NCI-H1048 (cell line): Measurements from ENCODE around the gene NPIPA1.
"Not testable (repeated sequence)": the region's sequence is repeated elsewhere in the genome, so short reads cannot be mapped to it uniquely, and the experiment has no call there.

Experiments
- DNase-seq: peaks from one replicate; lab custom pipeline; 2025; lab: John Stamatoyannopoulos, UW

NPIPA1 gene

GRCh38 chr16:14976971-14977736 is 39.9 kb downstream of the NPIPA1 start:
- not testable (repeated sequence) for DNase-seq

GRCh38 chr16:14978281-14978680 is 41.0 kb downstream of the NPIPA1 start:
- not testable (repeated sequence) for DNase-seq

DNA sequence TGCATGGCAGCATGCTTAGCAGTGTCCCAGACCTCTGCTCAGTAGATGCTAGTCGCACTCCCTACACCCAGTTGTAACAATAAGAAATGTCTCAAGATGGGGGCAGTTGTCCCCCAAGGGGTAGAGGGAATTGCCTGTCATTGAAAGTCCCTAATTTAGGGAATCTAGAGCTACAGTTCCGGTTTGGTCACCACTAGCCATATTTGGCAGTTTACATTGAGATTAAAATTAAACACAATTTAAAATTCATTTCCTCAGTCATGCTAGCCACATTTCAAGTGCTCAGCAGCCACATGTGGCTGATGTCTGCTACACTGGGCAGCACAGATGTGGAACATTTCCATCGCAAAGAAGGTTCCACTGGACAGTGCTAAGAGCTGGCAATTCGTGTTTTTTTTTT is 41.7 kb downstream of the NPIPA1 start:
- DNase-seq, result not testable (repeated sequence)

GRCh38 chr16:14981234-14981633 is 44.0 kb downstream of the NPIPA1 start:
- DNase-seq, result not testable (repeated sequence)

DNA sequence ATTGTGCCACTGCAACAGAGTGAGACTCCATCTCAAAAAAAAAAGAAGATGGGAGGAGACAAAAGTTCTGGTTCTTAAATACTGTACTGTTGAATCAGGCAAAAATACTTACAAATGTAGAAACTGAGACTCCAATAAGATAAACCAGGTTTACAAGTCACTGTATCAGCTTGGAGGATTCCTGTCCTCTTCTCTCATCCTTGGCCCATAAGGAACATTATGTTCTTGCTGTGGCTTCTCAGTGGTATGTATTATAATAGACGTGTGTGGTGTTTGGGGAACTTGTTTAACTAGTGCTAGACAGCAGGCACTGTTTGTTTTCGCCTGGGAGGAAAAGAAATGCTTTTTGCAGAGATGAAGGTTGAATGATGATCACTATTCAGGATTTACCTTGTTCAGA is 45.3 kb downstream of the NPIPA1 start:
- not testable (repeated sequence) for DNase-seq

GRCh38 chr16:14988092-14988491 is 50.8 kb downstream of the NPIPA1 start:
- not testable (repeated sequence) for DNase-seq

DNA sequence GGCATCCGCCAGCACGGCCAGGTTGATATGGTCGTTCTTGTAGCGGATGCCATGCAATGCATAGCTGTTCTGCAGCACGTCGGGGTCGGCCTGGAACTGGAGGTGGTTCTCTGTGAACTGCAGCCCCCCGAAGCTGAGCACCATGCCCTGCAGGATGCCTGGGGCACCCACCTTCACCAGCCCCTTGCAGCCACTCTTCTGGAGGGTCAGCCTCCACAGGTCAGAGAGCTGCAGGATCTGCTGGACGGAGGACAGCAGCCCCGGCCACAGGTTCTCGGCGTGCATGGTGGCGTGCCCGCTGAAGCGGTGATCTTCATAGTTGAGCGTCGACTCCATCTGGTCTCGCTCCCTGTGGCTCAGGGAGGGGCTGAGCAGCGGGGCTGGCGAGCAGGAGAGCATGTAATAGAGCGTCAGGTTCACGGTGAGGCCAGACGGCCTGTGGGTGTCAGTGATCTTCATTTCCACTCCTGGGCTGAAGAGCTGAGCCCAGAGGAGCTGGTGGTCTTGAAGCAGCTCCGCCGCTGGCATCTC is 51.5 kb downstream of the NPIPA1 start:
- not testable (repeated sequence) for DNase-seq

- DNase-seq, result not testable (repeated sequence)
These were observed 52.3 kb downstream of the NPIPA1 start for GRCh38 chr16:14989291-14990281.

GRCh38 chr16:14993277-14994151 is 56.3 kb downstream of the NPIPA1 start:
- DNase-seq, result not testable (repeated sequence)

- DNase-seq, result not testable (repeated sequence)
These were observed 59.5 kb downstream of the NPIPA1 start for GRCh38 chr16:14996702-14997101.

- DNase-seq, result not testable (repeated sequence)
These were observed 61.1 kb downstream of the NPIPA1 start for GRCh38 chr16:14998300-14998699.

DNA sequence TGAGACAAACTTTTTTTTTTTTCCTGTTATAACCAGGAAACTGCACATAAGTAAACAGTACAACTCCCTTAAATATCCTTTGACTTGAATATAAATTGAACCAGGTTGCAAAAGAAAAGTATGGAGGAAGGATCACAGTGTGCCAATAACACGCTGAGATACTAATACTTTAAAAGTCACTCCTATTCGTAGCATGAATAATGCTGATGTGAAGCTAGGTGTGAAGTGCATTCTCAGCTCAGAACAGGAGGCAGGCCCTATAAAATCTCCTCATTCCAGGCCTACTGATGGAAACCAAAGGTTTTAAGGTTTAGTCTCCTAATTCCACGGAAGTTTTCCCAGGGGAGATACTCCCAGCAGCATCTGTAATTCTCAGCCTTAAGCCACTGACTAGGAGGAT is 62.6 kb downstream of the NPIPA1 start:
- not testable (repeated sequence) for DNase-seq
